ENCODE data around the gene NAP1L4.

Gene NAP1L4

DNA sequence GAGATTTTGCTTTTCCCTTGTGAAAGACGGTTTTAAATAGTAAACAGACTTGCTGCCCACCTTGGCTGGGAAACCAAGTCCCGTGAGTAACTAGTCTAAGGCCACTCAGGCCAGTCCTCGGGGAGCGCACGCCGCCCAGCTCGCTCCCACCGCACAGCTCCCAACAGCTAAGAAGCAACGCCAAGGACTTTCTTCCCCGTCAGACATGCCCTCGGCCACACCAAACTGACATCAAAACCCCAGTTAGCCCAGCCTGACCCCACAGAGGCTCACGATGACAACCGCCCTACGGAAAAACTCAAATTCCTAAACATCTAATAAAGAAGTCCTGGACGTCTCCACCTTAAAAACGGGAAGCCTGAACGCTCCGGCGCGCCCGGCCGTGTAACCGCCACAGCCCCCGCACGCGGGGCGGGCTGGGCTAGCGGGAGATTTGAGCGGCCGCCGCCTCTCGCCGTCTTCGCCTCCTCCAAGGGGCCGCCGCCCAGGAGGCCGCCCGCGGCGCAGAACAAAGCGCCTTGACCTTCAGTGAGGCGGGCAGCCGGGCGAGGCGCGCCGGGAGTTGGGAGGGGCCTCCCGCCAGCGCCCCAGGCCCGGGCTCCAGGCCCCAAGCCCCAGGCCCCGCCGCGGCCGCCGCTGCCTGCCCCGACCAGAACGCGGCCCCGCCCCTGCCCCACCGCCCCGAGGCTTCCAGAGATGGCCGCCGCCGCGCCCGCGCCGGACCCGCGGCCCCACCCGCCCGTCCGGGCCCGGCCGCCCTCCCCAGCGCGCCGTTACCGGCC is 486 bp downstream of the NAP1L4 start:
- no peak for DNase-seq

DNA sequence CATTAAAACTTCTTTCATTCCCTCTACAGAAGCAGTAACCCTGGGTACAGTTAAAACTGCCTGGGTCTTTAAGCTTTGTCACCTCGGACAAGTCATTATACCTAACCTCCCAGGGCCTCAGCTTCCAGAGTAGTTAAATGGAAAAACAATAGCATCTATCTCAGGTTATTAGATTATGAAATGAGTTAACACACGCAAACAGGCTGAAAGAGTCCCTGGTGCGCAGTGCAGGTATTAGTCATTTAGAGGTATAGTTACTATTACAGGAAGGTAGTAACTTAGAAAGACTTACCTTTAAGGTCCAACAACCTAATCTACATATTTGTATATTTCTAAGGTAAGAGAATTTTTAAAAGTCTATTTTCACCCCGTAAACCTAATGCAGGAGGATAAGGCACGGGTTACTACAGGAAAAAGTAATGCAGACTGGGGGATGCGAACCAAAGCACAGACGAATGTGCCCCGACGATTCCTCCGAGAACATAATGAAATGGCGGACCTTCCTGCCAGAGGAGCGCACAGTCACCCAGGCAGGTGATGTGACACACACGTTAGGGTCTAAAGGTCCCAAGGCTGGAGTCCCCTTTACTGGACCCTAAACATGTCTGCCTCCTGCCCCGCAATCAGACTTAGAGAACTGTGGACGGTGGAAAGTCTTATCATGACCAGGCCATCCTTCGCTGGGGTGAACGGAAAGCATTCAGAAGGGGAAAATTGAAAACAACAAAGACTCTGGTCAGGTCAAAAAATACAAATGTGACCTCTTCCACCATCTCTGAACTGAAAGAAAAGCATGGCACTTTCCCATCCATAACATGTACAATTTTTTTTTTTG is 1.3 kb downstream of the NAP1L4 start:
- peak; percentile 23 for DNase-seq

DNA sequence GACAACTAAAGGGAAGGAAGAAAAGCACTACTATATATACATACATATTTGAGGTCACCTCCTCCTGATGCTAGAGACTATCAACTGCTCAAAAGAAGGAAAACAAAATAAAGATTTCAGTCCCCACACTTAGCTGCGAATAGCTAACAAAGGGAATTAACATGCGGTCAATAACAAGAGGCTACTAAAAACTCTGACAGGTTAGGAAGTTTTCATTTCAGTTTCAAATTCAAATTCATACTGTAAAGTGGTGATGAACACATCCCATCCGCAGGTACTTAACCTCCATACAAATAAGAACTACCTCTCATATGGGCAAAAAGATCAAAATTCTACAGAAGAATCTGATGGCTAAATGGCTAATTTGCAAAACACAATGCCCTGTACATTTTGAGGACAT is 2.6 kb downstream of the NAP1L4 start:
- DNase-seq: no peak

DNA sequence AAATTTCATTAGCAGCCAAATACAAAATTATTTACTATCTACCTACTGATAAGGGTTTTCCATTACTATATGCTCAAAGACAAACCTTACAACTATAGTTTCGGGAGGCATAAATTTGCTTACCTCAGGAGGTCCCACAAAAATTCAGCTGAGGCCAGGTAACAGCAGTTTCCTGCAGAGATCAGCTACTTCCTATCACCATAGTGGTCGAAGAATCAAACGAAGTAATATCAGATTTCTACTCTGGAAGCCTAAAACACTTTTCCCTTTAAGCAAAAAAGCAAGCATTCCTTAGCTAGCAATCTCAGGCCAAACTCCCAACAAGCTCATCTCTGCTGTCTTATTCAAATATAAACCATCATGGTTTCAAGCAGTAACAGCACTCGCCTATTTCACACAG is 3.1 kb downstream of the NAP1L4 start:
- DNase-seq: no peak

DNA sequence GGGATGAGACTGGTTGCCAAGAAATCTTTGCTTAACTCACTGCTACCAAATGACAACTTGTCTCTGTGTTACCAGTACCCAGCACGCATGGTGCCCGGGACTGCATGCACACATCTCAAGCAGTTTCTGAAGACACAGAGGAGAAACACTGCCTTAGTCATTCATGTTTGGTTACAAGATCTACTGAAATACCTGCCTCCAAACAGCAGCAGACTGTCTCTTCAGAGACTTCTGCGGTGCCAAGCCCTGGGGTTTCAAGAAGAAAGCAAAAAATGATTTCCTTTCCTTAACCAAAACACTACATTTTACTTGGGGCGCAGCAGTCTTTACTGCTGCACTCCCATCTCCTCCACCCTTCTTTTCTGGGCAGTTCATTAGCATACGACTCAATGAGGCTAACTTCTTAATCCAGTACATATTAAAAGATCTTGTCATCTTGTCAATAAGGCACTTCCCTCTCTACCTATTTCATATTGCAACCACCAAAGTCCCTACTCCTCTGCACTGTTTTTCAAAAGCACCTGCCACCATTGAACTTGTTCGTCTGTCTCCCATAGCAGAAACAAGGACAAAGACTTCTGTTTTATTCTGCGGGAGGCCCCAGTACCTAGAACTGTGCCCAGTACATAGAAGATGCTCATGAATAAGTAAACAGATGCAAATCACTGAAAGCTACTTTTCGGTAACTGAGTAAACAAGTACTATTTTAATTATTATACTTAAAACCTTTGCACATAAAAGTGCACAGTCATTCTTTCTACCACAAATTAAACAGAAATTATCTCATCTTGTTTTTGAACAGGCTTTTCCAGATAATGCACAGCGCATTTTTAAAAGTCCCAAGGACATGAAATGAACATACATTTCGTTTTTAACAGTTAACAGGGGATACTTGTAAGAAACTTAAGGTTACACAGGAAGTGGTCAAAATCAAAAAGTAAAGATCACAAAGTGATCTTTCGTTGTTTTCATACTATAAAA is 4.0 kb downstream of the NAP1L4 start:
- peak; percentile 37 for DNase-seq

DNA sequence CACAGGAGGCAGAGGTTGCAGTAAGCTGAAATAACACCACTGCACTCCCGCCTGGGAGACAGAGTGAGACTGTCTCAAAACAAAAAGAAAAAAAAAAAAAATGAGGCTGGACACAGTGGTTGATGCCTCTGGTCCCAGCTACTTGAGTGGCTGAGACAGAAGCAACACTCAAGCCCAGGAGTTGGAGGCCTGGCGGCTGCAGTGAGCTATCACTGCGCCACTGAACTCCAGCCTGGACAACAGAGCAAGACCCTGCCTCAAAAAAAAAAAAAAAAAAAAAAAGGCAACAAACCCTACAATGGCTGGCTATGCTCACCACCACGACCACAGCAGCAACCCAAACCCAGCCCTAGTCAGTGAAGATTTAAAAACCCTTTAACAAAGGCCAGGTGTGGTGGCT is 8.2 kb downstream of the NAP1L4 start:
- DNase-seq: no peak

DNA sequence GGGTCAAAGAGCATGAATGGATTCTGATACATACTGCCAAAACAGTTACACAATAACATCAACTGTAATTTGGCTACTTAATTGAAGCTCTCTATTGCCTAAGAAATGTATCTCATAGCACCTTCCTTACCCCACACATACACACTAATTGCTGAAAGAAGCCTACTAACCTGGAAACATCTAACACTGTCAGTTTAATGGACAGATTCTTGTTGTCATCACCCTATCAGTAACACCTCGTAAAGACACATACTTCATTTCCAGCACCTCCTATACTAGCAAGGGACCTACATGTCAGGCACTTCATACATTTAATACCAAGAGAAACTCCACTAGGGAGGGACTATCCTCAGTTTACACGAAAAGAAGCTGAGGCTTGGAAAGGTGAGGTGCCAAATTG is 9.9 kb downstream of the NAP1L4 start:
- no peak for DNase-seq

DNA sequence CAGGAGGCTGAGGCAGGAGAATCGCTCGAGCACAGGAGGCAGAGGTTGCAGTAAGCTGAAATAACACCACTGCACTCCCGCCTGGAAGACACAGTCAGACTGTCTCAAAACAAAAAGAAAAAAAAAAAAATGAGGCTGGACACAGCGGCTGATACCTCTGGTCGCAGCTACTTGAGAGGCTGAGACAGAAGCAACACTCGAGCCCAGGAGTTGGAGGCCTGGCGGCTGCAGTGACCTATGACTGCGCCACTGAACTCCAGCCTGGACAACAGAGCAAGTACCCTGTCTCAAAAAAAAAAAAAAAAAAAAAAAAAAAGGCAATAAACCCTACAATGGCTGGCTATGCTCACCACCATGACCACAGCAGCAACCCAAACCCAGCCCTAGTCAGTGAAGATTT is 11.0 kb downstream of the NAP1L4 start:
- DNase-seq: no peak

DNA sequence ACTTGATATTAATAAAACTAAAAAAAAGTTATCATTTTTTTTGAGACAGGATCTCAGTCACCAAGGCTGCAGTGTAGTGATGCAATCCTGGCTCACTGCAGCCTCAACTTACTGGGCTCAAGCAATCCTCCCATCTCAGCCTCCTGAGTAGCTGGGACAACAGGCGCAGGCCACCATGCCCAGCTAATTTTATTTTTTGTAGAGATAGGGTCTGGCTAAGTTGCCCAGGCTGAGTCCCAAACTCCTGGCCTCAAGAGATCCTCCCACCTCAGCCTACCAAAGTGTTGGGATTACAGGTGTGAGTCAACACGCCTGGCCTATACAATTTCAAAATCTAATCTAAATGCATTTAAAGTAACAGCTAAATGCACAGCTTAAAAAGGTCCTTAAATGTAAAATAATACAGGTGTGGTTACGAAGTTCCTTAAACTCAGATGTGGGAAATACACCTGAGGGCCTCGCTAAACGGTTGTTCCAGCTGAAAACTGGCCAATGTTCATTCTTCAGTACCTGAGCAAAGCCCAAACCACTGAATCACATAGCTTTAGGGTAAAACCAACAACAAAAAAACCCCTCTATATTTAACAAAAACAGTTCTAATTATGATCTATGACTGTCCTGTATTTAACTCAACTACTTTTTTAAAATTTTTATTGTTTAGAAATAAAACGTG is 11.8 kb downstream of the NAP1L4 start:
- DNase-seq: no peak

DNA sequence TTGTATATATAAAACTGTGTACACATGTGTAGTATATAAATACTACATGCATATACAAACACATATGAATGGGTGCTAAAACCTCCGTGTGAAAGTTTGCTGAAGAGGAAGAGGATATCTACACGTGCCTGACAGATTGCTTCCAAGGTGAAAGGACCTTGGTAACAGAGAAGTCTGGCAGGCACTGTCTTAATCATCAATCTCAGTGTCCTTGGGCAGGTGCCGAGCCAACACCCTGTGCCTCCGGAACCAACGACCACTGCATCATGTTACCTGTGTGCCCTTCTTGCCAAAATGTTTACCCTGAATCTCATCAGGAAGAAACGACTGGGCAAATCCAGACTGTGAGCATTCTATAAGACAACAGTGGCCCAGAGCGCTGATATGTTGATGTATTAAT is 15.0 kb downstream of the NAP1L4 start:
- no peak for DNase-seq

DNA sequence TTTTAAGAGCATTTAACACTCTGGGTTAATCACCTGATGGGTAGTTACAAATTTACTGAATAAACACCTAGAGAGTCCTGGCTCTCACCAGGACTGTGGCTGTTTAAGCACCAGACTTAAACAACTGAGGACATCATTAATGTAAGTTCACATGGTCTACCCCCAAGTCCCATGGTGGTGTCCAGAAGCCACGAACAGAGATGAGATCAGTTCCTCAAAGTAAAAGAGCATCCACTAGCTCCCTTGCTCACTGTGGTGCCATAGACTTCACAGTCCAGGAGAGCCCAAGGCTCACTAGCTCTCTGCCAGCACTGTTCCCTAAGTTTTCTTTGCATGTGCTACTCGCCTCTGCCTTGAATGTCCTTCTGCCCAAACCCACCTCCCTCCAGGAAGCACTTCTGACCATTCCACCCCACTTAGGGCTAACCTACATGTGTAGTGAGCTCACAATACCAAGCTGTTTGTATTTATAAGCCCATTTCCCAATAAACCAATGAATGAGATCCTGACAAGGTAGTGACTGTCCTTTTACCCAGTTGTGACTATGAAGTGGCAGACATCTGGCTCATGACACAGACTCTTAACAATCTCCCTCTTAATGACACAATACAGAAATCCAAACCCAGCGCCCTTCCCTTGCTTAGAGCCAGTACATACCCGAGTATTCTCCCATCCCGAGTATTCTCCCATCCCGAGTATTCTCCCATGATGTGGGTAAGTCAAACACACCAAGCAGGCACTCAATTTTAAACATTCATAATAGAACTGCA is 15.7 kb downstream of the NAP1L4 start:
- DNase-seq: no peak

DNA sequence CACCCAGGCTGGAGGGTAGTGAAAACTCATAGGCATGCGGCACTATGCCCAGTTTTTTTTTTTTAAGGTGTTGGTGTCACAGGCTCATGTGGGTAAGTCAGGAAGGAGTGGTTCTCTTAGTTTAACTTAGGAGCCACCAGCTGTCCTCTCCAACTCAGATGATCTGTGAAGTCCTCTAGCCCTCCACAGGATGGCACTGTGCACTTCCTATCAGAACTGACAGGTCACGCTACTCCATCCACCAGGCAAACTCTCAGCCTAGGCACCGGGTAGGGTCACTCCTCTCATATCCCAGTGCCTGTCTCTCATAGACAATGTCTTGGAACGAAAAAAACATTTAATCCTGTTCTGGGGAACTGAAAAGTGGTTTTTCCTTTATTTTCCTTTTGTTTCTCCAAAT is 16.5 kb downstream of the NAP1L4 start:
- no peak for DNase-seq

DNA sequence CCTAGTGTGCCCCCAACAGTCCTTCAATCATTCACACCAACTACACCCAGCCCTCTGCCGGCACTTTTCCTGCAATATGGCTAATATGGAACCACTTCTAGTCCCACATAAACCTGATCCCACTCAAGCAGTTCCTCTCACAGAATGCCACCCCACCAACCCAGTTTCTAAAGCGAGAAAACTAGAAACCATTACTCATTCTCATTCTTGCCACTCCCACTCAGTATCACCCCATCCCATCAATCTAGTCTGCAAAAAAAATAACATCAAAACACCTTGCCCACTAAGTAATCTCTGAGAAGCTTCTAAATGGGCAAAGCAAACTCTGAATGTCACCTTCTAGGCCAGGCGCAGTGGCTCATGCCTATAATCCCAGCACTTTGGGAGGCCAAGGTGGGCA is 17.9 kb downstream of the NAP1L4 start:
- DNase-seq: no peak

DNA sequence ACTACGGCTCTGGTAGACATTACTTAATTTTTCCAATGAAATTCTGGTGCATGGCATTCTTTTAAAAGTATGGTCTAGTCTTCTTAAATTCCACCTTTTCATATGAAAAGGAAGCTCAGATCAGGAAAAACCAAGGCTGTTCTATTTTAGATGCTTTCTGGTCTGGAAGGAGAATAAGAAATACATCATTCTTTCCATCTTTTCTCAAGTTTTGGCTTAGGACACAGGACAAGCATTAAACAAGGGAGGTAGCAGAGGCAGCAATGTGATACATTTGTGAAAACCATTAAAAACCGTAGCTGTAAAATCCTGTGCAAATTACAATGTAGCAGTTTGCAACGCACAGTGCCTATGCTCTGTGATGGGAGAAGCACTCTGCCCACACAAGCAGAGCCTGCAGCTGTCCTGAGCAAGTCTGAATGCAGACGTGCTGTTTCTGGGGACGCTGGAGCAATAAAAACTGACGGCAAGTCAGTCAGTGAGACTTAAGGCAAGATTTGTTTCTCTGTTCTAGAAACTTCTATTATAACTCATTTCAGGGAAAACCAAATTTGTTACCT is 23.7 kb downstream of the NAP1L4 start:
- DNase-seq: no peak

DNA sequence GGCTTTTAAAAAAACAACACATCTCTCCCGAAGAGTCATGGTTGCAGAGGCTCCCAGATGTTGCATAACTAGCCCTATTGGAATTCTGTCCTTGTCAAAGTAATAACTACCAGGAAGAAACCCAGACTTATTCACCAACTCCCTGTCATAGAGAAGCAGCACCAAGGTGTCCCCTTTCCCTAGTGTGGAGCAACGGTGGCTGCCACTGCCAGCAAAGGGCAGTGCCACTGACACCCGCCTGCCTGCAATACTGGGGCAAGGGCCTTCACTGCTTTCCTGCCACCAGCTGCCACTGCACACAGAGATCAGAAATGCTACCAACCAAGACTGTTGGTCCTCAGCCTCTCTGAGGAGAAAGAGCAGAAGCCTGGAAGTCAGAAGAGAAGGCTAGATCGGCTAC is 27.3 kb downstream of the NAP1L4 start:
- DNase-seq: no peak

DNA sequence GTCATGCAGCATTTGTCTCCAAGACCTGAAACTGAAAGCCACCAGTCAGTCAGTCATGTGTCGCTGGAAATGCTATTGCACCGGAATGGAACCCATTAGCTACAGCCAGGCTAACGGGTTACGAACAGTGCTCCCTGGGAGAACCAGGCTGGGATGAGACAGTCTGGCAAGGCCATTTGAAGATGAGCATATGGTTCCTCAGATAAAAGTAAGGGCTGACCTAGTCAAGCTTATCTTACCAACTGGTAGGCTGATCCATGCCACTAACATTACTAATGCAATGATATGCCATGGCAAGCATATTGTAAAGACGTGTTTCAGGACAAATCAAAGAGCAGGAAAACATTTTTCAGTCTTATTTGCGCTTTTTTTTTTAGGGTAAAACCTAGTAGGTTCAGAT is 28.4 kb downstream of the NAP1L4 start:
- no peak for DNase-seq

DNA sequence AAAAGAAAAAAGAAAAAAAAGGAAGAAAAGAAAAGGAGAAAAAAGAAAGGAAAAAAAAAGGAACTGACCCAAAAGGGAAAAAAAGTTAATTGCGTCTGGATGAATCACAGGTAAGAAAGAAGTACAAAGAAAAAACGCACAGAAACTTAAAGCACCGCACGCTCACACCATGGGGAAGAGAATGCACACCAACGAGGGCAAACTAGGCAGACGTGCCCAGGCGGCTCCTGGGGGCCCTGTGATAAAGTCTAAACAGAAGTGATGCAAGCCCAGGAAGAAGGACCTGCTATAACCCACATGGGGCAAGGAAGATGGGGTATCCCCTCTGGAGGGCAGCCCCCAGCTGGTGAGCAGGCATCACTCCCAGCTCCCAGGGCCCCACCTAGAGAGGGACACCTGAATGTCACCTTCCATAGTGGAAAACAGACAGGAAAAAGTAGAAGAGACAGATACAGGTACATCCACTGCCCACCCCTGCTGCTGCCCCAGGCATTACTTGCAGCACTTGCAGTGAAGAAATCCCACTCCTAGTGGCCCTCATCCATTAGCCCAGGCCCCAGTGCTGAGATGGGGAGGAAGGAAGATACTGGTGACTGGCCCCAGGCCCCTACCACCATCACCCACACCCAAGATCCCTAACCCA is 28.9 kb downstream of the NAP1L4 start:
- DNase-seq: no peak

DNA sequence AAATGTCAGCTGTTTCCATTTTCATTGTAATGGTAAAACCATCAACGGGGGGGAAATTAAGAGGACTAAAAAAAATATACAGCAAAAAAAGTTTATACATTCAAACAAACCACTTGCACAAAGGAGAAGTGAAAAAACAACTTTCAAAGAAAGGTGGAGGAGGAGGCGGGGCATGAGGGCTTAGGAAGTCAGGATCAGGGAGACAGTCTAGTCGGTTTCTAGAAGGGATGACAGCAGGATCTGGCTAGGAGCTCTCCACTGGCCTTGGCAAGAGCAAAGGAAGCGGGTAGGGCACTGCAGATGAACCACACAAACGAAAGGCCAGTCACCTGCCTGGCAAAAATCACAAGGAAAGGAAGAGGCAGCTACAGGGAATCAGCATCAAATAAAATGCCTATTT is 31.0 kb downstream of the NAP1L4 start:
- DNase-seq: no peak

DNA sequence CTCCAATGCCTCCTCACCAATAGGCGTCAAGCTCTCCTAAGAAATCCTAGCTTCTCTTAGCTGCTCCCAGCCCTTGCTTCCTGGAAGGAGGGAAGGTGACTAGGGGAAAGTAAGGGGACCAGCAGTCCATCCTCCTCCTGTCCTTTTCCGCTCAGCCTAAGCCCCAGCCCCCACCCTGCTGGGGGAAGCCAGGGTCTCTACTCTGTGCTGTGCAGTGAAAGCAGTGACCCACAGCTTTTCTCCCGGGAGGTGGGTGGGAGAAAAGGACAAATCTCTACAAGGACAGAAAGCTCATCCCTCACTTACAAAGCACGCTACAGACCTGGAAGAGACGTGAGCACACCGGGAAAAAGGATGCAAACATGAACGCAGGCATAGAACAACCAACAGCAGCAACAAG is 32.0 kb downstream of the NAP1L4 start:
- no peak for DNase-seq

DNA sequence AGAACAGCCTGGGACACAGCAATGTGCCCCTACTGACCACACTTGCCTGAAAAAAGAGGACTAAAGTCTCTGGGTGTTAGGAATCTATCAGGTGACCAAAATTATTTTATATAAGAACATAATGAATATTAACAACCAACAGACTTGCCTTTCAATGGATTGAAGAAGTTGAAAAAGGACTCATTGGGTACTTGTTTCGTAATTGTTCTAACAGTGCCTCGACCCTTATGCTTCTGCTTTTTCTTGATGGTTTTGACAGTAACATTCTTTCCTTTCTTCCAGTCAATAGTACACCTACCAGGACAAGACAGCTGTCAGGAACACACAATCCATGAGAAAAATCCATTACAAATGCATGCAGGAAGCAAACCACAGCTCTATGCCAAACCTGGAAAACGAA is 33.9 kb downstream of the NAP1L4 start:
- DNase-seq: no peak

DNA sequence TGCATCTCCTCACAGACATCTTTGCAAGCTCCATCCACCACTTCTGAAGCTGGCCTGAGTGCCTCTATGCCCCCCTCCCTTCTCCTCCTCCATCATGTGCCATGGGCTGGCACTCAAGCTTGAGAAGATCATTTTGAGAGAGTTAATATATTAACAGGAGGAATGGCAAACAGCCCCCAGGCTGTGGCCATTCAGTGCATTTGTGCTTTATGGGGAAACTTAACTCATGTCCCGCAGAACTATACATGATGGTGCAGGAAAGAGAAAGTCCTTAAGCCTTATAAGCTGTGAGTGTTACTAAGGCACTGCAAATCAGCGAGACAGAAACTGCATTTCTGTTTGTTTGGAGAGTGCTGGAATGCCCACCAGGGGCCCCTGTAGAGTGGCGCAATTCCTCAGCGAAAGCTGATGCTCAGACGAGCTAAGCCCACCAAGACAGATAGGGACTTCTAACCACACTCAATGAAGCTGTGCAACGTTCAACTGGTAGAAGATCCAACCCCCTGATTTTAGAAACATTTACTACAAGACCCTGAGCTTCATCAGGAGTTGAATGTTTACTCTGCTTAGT is 36.1 kb downstream of the NAP1L4 start:
- no peak for DNase-seq
